Loucy (cell line): Measurements from ENCODE around the gene WDHD1.

Source experiments
- CTCF ChIP-seq: fragments of 200-600 bp; sonication (generic); conservative IDR thresholded peaks from 2 replicates; pipeline ENCODE4 v1.5.1; 2014; ENCODE audit warnings: mild to moderate bottlenecking, antibody characterized with exemption, low read length
- EZH2phosphoT487 ChIP-seq: fragments of 200-600 bp; IDR thresholded peaks from 2 replicates; pipeline ENCODE4 v1.6.1; 2018; ENCODE audit warnings: antibody characterized with exemption, mild to moderate bottlenecking, moderate library complexity, borderline replicate concordance

DNA sequence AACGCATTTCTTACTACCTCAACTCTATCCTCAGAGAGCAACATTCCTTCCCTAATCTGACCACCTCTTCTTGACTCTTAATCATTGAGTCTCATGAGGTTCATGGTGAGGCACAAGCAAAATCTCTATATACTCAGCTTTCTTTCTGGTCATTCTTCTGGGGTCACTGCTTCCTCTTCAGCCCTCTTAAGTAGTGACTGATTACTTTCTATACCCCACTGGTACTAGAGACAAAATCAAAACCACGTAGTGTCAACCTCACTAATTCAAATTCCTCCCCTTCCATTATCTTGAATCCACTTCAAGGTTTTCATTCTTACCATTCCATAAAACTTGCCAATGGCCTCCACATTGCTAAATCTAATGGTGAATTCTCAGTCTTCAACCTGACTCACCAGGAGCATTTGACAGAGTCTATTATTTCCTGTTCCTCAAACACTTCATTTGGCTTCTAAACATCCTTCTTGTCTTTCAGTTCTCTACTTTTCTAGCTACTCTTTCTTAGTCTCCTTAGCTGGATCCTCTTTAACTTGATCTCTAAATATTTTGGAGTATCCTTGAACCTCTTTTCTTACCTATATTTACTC, 6.8 kb downstream of the WDHD1 start:
- no peak for TF ChIP-seq CTCF
- TF ChIP-seq EZH2phosphoT487: no peak
